Liver (tissue), 9 donors: ENCODE measurements around the gene GHRHR. TPM values are rescaled to one million over a fixed set of nuclear protein-coding genes. Genes with fewer than 3 reads are reported as not detected.
A peak's percentile ranks its signal among the peaks of the same experiment; 100 is the strongest.

Experiments used
- DNase-seq: peaks from one replicate; pipeline ENCODE4 v3.0.0-alpha.2; 2017; ENCODE audit warnings: low spot score
- H3K27ac ChIP-seq, 2 donors: one replicate each; pipeline ENCODE4 v1.7.0; 2013; ENCODE audit warnings: inconsistent platforms in 2 of 2, low read length in 2 of 2, control low read depth in 1 of 2, low read depth in 1 of 2, mild to moderate bottlenecking in 1 of 2
- H3K27me3 ChIP-seq, 4 donors: one replicate each; pipeline versions ENCODE4 v1.6.1 to v1.7.0; 2013; ENCODE audit warnings: low read length in 3 of 4, inconsistent platforms in 1 of 4, mild to moderate bottlenecking in 1 of 4, moderate library complexity in 1 of 4; ENCODE audit not compliant: control insufficient read depth in 4 of 4, insufficient read depth in 4 of 4
- H3K36me3 ChIP-seq, 4 donors: one replicate each; pipeline versions ENCODE4 v1.6.1 to v1.7.0; 2013; ENCODE audit warnings: low read length in 3 of 4, mild to moderate bottlenecking in 3 of 4, low read depth in 1 of 4, moderate library complexity in 1 of 4; ENCODE audit not compliant: control insufficient read depth in 4 of 4, insufficient read depth in 3 of 4
- H3K4me1 ChIP-seq, 4 donors: one replicate each; pipeline versions ENCODE4 v1.6.1 to v1.7.0; 2013; ENCODE audit warnings: low read length in 3 of 4, mild to moderate bottlenecking in 3 of 4, moderate library complexity in 1 of 4; ENCODE audit not compliant: control insufficient read depth in 4 of 4, insufficient read depth in 4 of 4
- H3K4me3 ChIP-seq, 3 donors: one replicate each; pipeline versions ENCODE4 v1.6.1 to v1.7.0; 2013; ENCODE audit warnings: low read length in 3 of 3, control low read depth in 1 of 3, low read depth in 1 of 3, mild to moderate bottlenecking in 1 of 3
- H3K9ac ChIP-seq, 2 donors: one replicate each; pipeline ENCODE4 v1.7.0; 2013; ENCODE audit warnings: low read length in 2 of 2, mild to moderate bottlenecking in 2 of 2, moderate library complexity in 2 of 2, control low read depth in 1 of 2, low read depth in 1 of 2
- H3K9me3 ChIP-seq, 4 donors: one replicate each; pipeline versions ENCODE4 v1.6.1 to v1.7.0; 2013; ENCODE audit warnings: low read length in 3 of 4; ENCODE audit not compliant: control insufficient read depth in 4 of 4
- CTCF ChIP-seq: fragments of 150-350 bp; IDR thresholded peaks from 2 replicates; pipeline ENCODE4 v1.5.1; 2017; ENCODE audit warnings: improper control_type of control experiment, low read depth, low read length; ENCODE audit not compliant: missing input control
- EGR1 ChIP-seq, 2 donors: IDR thresholded peaks; 2 replicates each; pipeline ENCODE4 v1.6.1; 2016 to 2018; ENCODE audit warnings: antibody characterized with exemption in 2 of 2, low read depth in 2 of 2
- FOXA1 ChIP-seq: IDR thresholded peaks from 2 replicates; pipeline ENCODE4 v1.6.1; 2016; ENCODE audit warnings: antibody characterized with exemption
- FOXA2 ChIP-seq: IDR thresholded peaks from 2 replicates; pipeline ENCODE4 v1.6.1; 2016; ENCODE audit warnings: antibody characterized with exemption
- GABPA ChIP-seq, 2 donors: IDR thresholded peaks in 1 of 2; conservative IDR thresholded peaks in 1 of 2; 2 replicates each; pipeline ENCODE4 v1.6.1; 2016; ENCODE audit warnings: antibody characterized with exemption in 2 of 2, mild to moderate bottlenecking in 1 of 2, moderate library complexity in 1 of 2
- HNF4A ChIP-seq, 2 donors: conservative IDR thresholded peaks; 2 replicates each; pipeline ENCODE4 v1.6.1; 2016; ENCODE audit warnings: antibody characterized with exemption in 2 of 2, mild to moderate bottlenecking in 2 of 2
- HNF4G ChIP-seq: IDR thresholded peaks from 2 replicates; pipeline ENCODE4 v1.6.1; 2016; ENCODE audit warnings: antibody characterized with exemption
- JUND ChIP-seq, 2 donors: IDR thresholded peaks; 2 replicates each; pipeline ENCODE4 v1.6.1; 2016; ENCODE audit warnings: antibody characterized with exemption in 2 of 2
- NR2F2 ChIP-seq: IDR thresholded peaks from 2 replicates; pipeline ENCODE4 v1.6.1; 2016; ENCODE audit warnings: antibody characterized with exemption
- SP1 ChIP-seq: IDR thresholded peaks from 2 replicates; pipeline ENCODE4 v1.6.1; 2018; ENCODE audit warnings: antibody characterized with exemption, mild to moderate bottlenecking
- TAF1 ChIP-seq: conservative IDR thresholded peaks from 2 replicates; pipeline ENCODE4 v1.6.1; 2016; ENCODE audit warnings: antibody characterized with exemption, mild to moderate bottlenecking
- YY1 ChIP-seq: IDR thresholded peaks from 2 replicates; pipeline ENCODE4 v1.6.1; 2016; ENCODE audit warnings: antibody characterized with exemption, mild to moderate bottlenecking
- ZBTB33 ChIP-seq: IDR thresholded peaks from 2 replicates; pipeline ENCODE4 v1.6.1; 2016; ENCODE audit warnings: antibody characterized with exemption
- WGBS: extraction: QIAGEN DNeasy Blood & Tissue Kit; methylation state at CpG from one replicate; pipeline ENCODE4 v1.1.7; 2013; 5-methylcytosine and 5-hydroxymethylcytosine counted together
- polyA plus RNA-seq, 2 donors: library from polyadenylated mRNA; stranded (reverse) in 1 of 2; unstranded in 1 of 2; fragments of 200-250 nt in 1 of 2; fragments of >200 nt in 1 of 2; fragmentation: Nextera tagmentation in 1 of 2; extraction: Ambion mirVana in 1 of 2; gene quantifications; one replicate each; pipeline versions ENCODE4 v1.2.1 to v1.2.3, GENCODE V29; 2013 to 2015
- total RNA-seq, 2 donors: library from RNA; depleted of rRNA; stranded (reverse); fragments of >200 nt; gene quantifications; one replicate each; pipeline ENCODE4 v1.2.3, GENCODE V29; 2014
- TF ChIP-seq, protein P1 (sequence below): IDR thresholded peaks from 2 replicates; pipeline ENCODE4 v1.6.1; 2016; ENCODE audit warnings: antibody characterized with exemption
- TF ChIP-seq, protein P2 (sequence below): IDR thresholded peaks from 2 replicates; pipeline ENCODE4 v1.6.1; 2016; ENCODE audit warnings: antibody characterized with exemption
- TF ChIP-seq, protein P3 (sequence below): IDR thresholded peaks from 2 replicates; pipeline ENCODE4 v1.6.1; 2016; ENCODE audit warnings: antibody characterized with exemption, mild to moderate bottlenecking
- donor health status: healthy.
- donor health status: healthy.
- donor health status: healthy.
- donor health status: healthy.
- donor health status: healthy.

Gene GHRHR
- total and polyA plus RNA-seq, 4 donors, result 0.46 to 0.50 TPM; not detected in 2

DNA sequence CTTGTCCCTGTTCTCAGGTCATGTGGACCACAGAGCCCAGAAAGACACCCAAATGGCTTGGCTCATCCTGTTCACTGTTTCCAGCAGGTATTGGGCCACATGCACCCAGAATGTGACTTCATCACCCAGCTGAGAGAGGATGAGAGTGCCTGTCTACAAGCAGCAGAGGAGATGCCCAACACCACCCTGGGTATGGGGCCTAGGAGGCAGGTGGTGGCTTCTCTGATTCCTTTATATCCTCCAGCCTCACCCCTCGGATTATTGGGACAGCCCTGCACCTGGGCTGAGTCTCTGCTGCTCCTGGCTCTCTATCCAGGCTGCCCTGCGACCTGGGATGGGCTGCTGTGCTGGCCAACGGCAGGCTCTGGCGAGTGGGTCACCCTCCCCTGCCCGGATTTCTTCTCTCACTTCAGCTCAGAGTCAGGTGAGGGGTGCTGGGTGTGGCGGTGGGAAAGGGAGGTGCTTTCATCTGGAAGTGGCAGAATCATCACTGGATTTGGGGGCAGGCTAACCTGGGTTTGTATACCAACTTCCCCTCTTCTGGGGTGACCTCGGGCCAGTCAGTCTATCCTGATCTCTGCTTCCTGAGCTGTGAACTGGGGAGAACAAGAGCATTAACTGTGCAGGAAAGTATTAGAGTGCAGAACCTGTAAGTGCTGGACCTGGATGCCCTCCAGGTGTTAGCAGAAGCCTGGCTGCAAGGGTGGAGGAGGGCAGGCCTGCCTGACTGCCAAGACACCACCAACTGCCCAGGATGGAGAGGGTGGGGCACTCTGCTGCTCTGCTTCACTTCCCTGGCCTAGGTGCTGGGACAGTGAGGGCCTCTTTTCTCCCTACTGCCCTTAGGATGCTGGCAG, 5.2 kb downstream of the GHRHR start:
- no peak overlapping the region for H3K27ac ChIP-seq
- peak; percentile 28 for DNase-seq
- no peaks in the 10 kb centered on the region for H3K27me3 ChIP-seq
- no peak for TF ChIP-seq HNF4A (conservative IDR thresholded peaks at IDR 0.05)
- H3K4me3 ChIP-seq, result no peak overlapping the region
- H3K9ac ChIP-seq, result no peak overlapping the region
- no peaks in the 10 kb centered on the region for H3K9me3 ChIP-seq
- H3K36me3 ChIP-seq, result no peaks in the 10 kb centered on the region
- WGBS, result 86% methylated on average over 7 of the region's 7 CpGs
- H3K4me1 ChIP-seq, result peaks cover 0 to 3% (median 0%) of the 10 kb centered on the region in 4 donors

DNA sequence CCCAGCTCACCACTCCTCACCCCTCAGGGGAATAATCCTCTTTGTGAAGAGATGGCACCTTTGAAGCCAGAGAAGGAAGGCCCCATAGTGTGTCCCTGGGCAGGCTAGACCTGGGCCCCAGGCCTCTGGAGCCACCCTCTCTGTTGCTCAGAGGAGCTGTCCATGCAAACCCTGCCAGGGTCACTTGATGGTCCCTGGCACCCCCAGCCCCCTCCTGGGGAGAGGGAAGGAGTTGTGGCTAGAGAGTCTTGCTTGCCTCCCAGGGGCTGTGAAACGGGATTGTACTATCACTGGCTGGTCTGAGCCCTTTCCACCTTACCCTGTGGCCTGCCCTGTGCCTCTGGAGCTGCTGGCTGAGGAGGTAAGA, 5.8 kb downstream of the GHRHR start:
- Histone ChIP-seq H3K27me3 (no peaks in the 10 kb centered on the region), H3K36me3 (no peaks in the 10 kb centered on the region), H3K9ac (no peak overlapping the region), H3K27ac (no peak overlapping the region), H3K9me3 (no peaks in the 10 kb centered on the region), H3K4me1 (peaks cover 0 to 3% (median 0%) of the 10 kb centered on the region in 4 donors), H3K4me3 (no peak overlapping the region)
- TF ChIP-seq FOXA2 (no peak), JUND (IDR thresholded peaks at IDR 0.05) (no peak), HNF4A (conservative IDR thresholded peaks at IDR 0.05) (no peak), SP1 (no peak), EGR1 (IDR thresholded peaks at IDR 0.05; ENCODE audit: low read depth in 2 of 2) (no peak), CTCF (no peak)
- TF ChIP-seq, protein P1, sequence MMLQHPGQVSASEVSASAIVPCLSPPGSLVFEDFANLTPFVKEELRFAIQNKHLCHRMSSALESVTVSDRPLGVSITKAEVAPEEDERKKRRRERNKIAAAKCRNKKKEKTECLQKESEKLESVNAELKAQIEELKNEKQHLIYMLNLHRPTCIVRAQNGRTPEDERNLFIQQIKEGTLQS, result no peak
- DNase-seq, result no peak
- WGBS, result 100% methylated on average over 1 of the region's 1 CpG

DNA sequence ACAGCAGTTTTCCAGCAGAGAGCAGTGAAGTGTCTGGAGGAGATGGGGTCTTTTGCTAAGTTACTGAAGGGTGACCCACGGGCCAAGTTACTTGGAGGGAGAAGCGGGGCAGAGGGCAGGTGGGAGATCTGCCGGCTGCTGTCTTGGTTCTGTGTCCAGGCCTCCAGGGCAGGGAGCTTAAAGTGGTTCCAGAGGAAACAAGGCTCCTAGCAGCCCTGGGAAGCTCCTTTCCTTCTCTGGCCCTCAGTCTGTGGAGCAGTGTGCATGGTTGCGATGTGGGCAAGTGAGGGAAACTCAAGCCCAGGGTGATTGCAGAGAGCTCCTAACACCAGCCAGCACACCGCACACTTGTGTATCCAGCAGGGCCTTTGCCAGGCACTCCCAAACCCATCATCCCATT, 6.3 kb downstream of the GHRHR start:
- Histone ChIP-seq H3K9ac (no peak overlapping the region), H3K4me3 (no peak overlapping the region), H3K36me3 (no peaks in the 10 kb centered on the region), H3K27me3 (no peaks in the 10 kb centered on the region), H3K4me1 (peaks cover 0 to 7% (median under 1%) of the 10 kb centered on the region in 4 donors), H3K27ac (no peak overlapping the region), H3K9me3 (no peaks in the 10 kb centered on the region)
- TF ChIP-seq ZBTB33 (no peak), HNF4A (conservative IDR thresholded peaks at IDR 0.05) (no peak), HNF4G (no peak), GABPA (IDR thresholded peaks at IDR 0.05 in 1 of 2, conservative IDR thresholded peaks at IDR 0.05 in 1 of 2) (no peak), FOXA1 (no peak), FOXA2 (no peak), NR2F2 (no peak), TAF1 (no peak), SP1 (no peak), YY1 (no peak)
- TF ChIP-seq, protein P2, sequence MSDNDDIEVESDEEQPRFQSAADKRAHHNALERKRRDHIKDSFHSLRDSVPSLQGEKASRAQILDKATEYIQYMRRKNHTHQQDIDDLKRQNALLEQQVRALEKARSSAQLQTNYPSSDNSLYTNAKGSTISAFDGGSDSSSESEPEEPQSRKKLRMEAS, result no peak
- TF ChIP-seq, protein P3, sequence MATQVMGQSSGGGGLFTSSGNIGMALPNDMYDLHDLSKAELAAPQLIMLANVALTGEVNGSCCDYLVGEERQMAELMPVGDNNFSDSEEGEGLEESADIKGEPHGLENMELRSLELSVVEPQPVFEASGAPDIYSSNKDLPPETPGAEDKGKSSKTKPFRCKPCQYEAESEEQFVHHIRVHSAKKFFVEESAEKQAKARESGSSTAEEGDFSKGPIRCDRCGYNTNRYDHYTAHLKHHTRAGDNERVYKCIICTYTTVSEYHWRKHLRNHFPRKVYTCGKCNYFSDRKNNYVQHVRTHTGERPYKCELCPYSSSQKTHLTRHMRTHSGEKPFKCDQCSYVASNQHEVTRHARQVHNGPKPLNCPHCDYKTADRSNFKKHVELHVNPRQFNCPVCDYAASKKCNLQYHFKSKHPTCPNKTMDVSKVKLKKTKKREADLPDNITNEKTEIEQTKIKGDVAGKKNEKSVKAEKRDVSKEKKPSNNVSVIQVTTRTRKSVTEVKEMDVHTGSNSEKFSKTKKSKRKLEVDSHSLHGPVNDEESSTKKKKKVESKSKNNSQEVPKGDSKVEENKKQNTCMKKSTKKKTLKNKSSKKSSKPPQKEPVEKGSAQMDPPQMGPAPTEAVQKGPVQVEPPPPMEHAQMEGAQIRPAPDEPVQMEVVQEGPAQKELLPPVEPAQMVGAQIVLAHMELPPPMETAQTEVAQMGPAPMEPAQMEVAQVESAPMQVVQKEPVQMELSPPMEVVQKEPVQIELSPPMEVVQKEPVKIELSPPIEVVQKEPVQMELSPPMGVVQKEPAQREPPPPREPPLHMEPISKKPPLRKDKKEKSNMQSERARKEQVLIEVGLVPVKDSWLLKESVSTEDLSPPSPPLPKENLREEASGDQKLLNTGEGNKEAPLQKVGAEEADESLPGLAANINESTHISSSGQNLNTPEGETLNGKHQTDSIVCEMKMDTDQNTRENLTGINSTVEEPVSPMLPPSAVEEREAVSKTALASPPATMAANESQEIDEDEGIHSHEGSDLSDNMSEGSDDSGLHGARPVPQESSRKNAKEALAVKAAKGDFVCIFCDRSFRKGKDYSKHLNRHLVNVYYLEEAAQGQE, result no peak
- TF ChIP-seq, protein P1, result no peak
- 93% methylated on average over 5 of the region's 5 CpGs for WGBS
- no peak for DNase-seq
